HFF-Myc (cell line): Measurements from ENCODE around the gene RETSAT.
"Not testable (repeated sequence)": the region's sequence is repeated elsewhere in the genome, so short reads cannot be mapped to it uniquely, and the experiment has no call there.

ENCODE experiments used
- DNase-seq: peaks from one replicate; pipeline ENCODE4 v3.0.0-alpha.2; 2011; ENCODE audit warnings: low read depth; ENCODE audit errors: extremely low read depth
- H3K4me3 ChIP-seq: replicated peaks from 2 replicates; pipeline ENCODE4 v1.5.1; 2011; ENCODE audit warnings: low read depth, mild to moderate bottlenecking, control low read depth, low read length
- TF ChIP-seq, protein P1 (sequence below): IDR thresholded peaks from 2 replicates; pipeline ENCODE4 v1.5.1; 2012; ENCODE audit warnings: mild to moderate bottlenecking, low read depth, low read length, control low read depth; ENCODE audit errors: missing control alignments

Gene RETSAT

DNA sequence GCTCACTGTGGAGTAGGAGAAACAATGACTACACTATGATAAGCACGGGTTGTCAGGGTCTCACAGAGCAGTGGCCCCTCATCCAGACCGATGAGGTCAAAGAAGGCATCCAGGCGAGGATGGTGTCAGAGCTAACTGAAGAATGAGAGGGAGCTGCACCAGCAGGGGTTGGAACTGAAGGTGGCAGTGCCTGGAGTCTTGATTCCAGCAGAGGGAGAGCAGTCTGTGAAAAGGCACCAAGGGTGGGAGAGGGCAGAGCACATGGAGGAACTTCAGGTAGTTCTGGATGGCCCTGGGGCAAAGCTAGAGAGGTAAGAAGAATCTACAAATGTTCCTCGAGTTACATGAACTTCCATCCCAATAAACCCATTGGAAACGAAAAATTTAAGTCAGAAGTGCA lies 12.9 kb upstream of the RETSAT start:
- H3K4me3 ChIP-seq, result no peak overlapping the region
- no peak for DNase-seq
- TF ChIP-seq, protein P1, sequence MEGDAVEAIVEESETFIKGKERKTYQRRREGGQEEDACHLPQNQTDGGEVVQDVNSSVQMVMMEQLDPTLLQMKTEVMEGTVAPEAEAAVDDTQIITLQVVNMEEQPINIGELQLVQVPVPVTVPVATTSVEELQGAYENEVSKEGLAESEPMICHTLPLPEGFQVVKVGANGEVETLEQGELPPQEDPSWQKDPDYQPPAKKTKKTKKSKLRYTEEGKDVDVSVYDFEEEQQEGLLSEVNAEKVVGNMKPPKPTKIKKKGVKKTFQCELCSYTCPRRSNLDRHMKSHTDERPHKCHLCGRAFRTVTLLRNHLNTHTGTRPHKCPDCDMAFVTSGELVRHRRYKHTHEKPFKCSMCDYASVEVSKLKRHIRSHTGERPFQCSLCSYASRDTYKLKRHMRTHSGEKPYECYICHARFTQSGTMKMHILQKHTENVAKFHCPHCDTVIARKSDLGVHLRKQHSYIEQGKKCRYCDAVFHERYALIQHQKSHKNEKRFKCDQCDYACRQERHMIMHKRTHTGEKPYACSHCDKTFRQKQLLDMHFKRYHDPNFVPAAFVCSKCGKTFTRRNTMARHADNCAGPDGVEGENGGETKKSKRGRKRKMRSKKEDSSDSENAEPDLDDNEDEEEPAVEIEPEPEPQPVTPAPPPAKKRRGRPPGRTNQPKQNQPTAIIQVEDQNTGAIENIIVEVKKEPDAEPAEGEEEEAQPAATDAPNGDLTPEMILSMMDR, result no peak

DNA sequence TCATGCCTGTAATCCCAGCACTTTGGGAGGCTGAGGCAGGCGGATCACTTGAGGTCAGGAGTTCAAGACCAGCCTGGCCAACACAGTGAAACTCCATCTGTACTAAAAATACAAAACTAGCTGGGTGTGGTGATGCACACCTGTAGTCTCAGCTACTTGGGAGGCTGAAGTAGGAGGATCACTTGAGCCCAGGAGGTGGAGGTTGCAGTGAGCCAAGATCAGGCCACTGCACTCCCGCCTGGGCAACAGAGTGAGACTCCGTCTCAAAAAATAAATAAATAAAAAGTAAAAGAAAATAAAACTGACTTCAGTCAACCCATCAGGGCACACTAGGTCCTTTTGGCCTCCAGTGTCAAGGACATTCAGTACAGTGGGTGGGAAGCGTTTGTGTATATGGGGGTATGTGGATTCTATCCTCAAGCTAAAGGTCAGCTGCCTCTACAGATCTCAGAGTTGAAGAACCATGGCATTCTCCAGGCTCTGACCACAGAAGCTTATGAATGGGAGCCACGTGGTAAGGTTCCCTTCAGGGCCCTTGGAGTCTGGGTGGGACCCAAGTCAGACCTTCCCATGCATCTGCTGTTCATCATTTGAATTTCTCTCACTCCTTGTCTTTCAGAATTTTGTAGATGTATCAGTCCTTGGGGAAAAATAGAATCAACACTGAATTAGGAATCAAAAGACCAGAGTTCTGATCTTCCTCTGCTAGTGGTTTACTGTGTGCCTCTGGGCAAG lies 8.5 kb upstream of the RETSAT start:
- not testable (repeated sequence) for DNase-seq, H3K4me3 ChIP-seq

DNA sequence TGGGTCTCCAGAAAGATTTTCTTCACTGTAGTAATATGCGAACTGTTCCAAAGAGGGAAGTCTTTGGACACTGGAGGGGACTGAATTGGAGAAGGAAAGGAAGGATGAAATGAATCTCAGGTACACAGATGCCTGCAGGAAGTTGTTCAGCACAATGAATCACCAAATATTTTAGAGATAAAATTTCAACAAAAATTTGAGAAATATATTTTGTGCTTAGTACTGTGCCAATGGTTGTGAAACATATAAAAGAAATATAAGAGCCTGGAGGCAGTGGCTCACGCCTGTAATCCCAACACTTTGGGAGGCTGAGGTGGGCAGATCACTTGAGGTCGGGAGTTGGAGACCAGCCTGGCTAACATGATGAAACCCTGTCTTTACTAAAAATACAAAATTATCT lies 3.4 kb upstream of the RETSAT start:
- TF ChIP-seq, protein P1, result no peak
- no peak for DNase-seq
- H3K4me3 ChIP-seq, result no peak overlapping the region

DNA sequence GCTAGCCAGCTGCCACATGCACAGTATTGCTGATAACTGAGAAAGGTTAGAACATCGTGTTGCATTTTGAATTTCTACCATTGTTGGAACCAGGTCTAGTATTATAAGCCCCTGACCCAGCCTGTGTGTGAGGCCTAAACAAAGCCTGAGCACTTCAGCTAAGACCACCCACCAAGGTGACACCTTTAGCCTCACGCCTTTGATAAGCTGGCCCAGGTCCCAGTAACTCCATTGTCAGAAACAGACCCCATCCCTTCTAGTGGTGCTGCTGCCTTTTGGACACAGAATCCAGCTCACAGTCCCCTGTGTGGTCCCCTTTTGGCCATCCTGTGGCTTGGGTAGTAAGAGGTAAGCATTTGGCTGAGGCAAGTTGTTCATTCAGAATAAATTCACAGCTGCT lies 1.9 kb upstream of the RETSAT start:
- no peak overlapping the region for H3K4me3 ChIP-seq

DNA sequence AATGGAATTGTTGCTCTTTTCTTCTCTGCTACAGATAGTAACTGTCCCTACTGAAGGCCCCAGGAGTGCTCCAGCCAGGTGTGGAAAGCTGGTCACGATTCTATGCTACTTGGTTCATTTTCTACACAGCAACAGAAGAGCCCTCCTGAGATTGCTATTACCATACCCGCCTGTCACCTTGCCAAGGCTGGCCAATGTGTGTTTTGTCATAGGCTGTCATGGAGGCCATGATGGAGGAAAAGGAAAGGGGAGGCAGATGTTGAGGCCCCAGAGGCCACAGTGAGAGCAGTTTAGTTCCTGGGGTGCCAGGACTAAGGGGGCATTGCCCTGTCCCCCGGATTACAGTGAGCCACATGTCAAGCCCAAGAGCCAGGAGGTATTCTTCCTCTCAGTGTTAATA lies 1.2 kb upstream of the RETSAT start:
- H3K4me3 ChIP-seq, result peak overlapping the region; percentile 91
- TF ChIP-seq, protein P1, result no peak
- no peak for DNase-seq

More for the DNA sequence above, 1.9 kb upstream of the RETSAT start:
- no peak for DNase-seq
- TF ChIP-seq, protein P1, result no peak

DNA sequence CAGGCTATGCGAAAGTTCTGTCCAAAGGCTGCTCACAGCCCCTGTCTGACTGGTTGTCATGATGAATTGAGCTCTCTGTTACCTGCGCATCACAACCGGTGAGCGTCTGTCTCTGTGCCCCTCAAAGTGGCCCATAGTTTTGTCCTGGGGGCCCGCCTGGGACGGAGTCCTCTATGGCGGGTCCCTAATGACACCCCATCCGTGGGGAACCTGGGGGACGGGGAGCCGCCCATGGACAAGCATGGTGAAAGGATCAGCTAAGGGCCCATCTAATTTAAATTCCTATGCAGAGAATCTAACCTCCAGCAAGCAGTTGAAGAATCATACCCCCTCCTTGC lies 714 bp upstream of the RETSAT start:
- TF ChIP-seq, protein P1, result no peak
- peak overlapping the region; percentile 91 for H3K4me3 ChIP-seq
- no peak for DNase-seq

DNA sequence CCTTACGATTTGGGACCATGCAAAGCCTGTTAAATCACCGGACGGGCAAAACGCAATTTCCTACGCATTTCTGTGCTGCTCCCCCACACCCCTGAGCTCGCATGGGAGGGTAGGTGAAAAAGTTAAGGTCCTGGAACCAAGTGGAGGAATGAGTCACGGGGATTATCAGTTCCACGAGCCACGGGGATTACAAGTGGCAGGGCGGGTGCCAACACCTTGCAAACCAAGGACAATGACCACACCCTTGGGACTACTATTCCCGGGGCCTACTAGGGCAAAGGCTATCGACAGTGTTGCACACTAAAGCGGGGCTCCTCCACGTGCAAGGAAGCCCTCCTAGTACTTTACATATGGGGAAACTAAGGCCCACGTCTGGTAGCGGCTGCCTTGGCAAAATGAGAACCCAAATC lies 447 bp downstream of the RETSAT start:
- peak overlapping the region; percentile 91 for H3K4me3 ChIP-seq
- TF ChIP-seq, protein P1, result no peak
- DNase-seq, result no peak
